ENCODE results near the gene ACTN4. TPM values are rescaled to one million over a fixed set of nuclear protein-coding genes. Genes with fewer than 3 reads are reported as not detected.

Gene ACTN4
- total and polyA plus RNA-seq, 2 experiments from 2014 or later = 68.9 to 427 TPM

GRCh38 chr19:38670921-38671398 lies 23.5 kb downstream of the ACTN4 start (continued):
- TF ChIP-seq CTCF (conservative IDR thresholded peaks at IDR 0.05; ENCODE audit: low read depth in 2 of 2) (no peak), ZNF331 (CRISPR knock-in tag; IDR thresholded peaks at IDR 0.05; ENCODE audit: low read depth) (no peak), STAT1 (IDR thresholded peaks at IDR 0.05; ENCODE audit: unreplicated experiment) (no peak), ZNF462 (CRISPR knock-in tag; IDR thresholded peaks at IDR 0.05) (no peak), EZH2phosphoT487 (IDR thresholded peaks at IDR 0.05; ENCODE audit: unreplicated experiment) (no peak)

- Histone ChIP-seq H4K20me1 (replicated peaks; ENCODE audit: insufficient read depth) (peaks cover 7% of the 10 kb centered on the region), H3K79me2 (replicated peaks; ENCODE audit: insufficient read depth) (peaks cover 95% of the 10 kb centered on the region), H3K4me2 (no peak overlapping the region), H3F3A (replicated peaks; ENCODE audit: low read depth) (peaks cover 3% of the 10 kb centered on the region), H3K4me1 (ENCODE audit: insufficient read depth) (peaks cover 78% of the 10 kb centered on the region), H3K4me3 (no peak overlapping the region), H3K27me3 (ENCODE audit: insufficient read depth) (no peaks in the 10 kb centered on the region), H2AFZ (no peak overlapping the region), H3K27ac (ENCODE audit: low read depth) (peak overlapping the region; percentile 40; the same call in 1 of the 2 replicates), H3K9me2 (ENCODE audit: insufficient read depth) (no peaks in the 10 kb centered on the region), H3K36me3 (ENCODE audit: insufficient read depth) (no peaks in the 10 kb centered on the region; the same call in 1 of the 2 replicates)
- Mint-ChIP-seq H3K36me3 (ENCODE audit: low read depth) (peaks cover 25% of the 10 kb centered on the region), H3K27ac (peak overlapping the region; percentile 22), H3K4me3 (no peak overlapping the region), H3K9me3 (no peaks in the 10 kb centered on the region), H3K4me1 (peaks cover 76% of the 10 kb centered on the region), H3K27me3 (ENCODE audit: insufficient read depth, low read depth, poor library complexity) (peaks cover 23% of the 10 kb centered on the region)
- no peak for ATAC-seq
- DNase-seq (ENCODE audit: low spot score) = no peak
- TF ChIP-seq EZH2phosphoT487 (IDR thresholded peaks at IDR 0.05; ENCODE audit: unreplicated experiment) (no peak), NANOG (IDR thresholded peaks at IDR 0.05; ENCODE audit: borderline replicate concordance) (no peak), STAT1 (IDR thresholded peaks at IDR 0.05; ENCODE audit: unreplicated experiment) (no peak), CREB1 (CRISPR knock-in tag; IDR thresholded peaks at IDR 0.05; ENCODE audit: low read depth) (no peak), ZNF462 (CRISPR knock-in tag; IDR thresholded peaks at IDR 0.05) (no peak)
Measured at GRCh38 chr19:38671654-38672053, 24.2 kb downstream of the ACTN4 start.

Data from GM23338 (cell line).